Dedifferentiated amniotic fluid mesenchymal stem cell (primary cell): ENCODE measurements around the gene RNF13.
A peak's percentile ranks its signal among the peaks of the same experiment; 100 is the strongest.
"Not testable (repeated sequence)": the region's sequence is repeated elsewhere in the genome, so short reads cannot be mapped to it uniquely, and the experiment has no call there.

ENCODE experiments used
- DNase-seq: peaks from one replicate; pipeline ENCODE4 v3.0.0-alpha.2; 2016; ENCODE audit errors: extremely low spot score

Gene RNF13

DNA sequence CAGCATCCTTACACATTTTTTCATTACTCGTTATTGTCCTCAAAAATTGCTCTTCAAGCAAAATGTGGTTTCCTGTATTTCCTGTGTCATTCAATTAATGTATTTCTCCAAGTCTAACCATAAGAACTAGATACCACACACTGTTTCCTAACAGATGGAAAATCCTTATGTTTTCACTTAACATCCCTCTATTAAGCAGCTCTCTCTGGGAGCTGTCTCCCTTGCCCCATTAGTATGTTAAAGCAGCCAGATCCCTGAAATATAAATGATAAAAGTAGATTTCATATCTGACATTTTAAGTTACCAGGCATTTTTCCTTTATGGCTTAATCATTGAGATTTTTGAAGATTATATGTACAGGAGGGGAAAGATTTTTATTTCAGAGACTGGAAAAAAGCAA lies 141.8 kb downstream of the RNF13 start:
- DNase-seq: no peak

DNA sequence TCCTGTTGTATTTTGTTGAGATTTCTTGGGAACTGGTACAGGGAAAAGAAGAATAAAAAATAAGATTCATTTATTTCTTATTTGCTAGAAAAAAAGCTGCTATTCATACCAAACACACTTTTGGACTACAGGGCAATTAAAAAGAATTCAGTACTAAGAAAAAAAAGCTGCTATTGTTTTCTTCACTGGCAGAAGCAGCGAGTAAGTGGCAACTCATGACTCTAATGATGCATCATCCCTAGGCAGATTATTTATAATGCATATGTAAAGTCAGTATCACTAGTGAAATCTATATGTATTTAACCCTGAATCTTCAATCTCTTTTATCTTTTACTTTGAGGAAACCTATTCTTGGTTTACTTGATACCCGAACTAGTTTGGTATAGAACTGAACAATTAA lies 142.4 kb downstream of the RNF13 start:
- no peak for DNase-seq

DNA sequence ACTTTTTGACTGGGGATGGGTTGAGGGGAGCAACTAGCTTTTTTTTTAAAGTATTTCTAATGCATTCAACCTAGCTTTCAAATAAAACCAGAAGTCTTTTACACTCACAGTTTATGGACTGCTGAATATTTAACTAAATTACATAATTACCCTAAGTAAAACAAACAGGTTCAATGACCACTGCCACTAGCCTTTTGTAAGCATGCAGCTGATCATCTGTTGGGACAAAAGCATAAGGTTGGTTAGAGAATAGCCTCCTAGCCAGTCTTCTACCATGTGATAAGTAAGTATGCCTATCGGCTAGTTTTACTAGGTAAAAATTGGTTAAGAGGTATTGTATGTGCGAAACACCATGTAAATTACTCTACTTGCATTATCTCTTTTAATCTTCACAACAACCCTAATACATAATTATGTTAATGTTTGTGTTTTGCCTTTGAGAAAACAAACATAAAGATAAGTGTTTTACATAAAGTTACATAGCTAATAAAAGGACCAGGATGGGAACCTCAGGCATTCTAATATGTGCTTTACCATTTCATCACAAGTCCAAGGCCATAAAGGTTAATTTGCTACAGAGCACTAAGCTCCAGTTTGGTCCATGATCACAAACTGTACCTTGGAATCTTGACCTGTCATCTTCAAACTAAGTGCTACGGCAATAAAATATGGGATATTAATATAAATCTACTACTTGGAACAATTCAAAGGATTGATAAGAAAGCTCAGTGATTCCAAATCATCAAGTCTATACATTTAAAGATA lies 144.5 kb downstream of the RNF13 start:
- no peak for DNase-seq

DNA sequence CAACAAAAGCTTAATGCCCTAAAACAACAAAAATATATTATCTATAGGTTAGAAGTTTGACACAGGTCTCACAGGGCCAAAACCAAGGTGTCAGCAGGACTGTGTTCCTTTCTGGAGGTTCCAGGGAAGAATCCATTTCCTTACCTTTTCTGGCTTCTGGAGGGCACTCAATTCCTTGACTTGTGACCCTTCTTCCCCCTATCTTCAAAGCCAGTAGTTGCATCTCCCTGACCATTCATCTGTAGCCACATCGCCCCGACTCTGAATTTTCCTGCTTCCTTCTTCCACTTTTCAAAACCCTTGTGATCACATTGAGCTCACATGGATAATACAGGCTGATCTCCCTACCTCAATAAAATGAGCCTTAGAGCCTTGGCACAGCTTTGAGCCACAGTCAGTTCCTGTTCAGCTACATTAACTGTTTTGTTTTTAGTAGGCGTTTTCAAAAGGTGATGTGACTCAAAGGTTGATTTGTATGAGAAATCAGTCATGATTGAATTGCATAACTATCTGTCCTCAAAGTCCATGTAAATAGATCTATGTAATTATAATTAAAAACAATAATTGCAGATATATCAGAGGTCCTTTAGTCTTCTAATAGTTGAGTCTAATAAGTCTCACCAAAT lies 145.3 kb downstream of the RNF13 start:
- DNase-seq: no peak

DNA sequence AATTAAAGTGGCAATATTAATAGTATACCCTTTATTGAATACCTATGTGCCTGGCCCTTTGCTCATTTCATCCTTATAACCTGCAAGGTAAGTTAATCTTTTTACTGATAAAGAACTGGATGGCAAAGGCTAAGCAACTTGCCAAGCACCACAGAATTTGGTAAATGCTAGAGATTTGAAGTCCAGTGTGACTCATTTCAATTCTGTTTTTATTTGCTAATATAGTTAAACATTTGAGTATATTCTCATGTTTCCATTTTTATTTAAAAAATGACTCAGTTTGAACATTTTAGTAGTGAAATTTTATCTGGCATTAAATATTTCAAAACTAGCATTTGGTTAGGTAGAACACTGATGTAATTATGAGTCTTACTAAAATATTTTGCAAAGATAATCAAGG lies 146.4 kb downstream of the RNF13 start:
- DNase-seq: no peak

DNA sequence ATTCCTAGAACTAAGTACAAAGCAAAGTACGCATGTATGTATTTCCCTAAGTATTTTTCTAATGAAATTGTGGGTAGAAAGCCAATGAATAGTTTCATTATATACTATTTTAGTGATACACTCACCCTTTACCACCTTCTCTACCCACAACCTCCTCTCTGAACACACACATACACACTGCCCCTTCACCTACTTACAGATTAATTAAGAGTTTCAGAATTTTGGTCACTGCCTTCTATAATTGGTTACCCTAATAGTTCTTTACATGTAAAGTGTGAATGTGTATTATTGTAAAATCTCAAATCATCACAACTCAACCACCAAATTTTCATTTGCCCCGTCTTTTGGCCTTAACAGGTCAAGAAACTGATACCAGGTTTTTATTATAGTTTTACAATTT lies 150.5 kb downstream of the RNF13 start:
- DNase-seq: no peak

DNA sequence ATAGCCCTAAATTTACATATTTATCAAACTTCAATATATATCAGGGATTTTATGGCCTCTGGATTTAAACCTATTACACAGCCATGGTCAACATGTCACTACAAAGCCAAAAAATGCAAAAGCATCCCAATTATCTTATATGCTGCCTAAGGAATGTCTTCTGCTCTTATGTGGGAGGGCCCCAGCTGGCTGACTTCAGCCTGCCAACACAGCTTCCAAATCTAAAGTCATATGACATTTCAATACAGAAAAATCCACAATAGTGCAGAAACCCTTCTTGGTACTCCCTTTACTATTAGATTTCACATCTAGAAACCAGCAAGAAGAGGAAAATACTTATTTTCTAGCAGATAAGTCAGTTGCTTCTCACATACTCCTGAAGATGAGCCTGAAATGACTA lies 151.3 kb downstream of the RNF13 start:
- peak; percentile 37 for DNase-seq

DNA sequence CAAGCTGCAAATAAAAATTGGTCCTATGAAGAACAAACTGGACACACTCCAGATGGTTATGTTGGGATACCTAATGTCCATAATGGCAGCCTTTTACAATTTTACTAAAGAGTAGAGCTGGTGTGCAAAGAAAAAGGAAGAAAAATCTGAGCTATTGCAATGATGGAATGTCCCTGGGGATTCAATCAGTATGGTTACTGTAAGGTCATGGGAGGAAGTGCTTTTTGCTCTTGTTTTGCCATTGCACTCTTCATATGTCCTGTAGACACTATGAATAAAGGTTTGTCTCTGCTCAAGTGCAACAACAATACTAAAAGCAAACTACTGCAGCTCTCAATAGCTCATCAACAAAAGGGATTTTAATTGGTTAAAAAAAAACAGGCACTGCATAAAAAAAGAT lies 152.3 kb downstream of the RNF13 start:
- DNase-seq: no peak

DNA sequence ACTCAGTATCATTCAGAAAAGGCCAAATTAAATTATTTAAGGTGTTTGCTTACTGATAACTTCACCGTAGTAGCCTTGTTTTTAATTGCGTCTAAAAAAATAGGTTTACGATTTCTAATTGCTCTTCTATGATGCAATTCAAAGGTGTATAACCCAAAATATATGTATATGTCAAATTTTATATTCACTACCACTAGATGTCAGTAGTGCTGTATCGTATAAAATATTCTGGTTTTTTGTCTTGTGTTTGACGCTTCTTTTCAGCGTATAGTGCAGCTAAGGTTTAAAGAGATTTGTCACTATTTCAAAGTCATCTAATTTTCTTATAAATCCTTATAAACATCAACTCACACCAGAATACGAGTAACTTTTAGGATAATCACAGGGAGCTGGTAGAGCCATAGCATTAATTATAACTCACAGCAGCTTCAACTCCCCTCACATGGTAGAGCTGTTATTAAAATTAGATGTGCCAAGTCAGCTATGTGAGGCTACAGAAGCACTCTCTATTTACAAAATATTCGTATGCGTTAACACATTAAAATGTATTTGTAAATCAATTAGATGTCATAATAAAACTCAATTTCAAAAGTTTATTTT lies 154.2 kb downstream of the RNF13 start:
- DNase-seq: peak; percentile 75

DNA sequence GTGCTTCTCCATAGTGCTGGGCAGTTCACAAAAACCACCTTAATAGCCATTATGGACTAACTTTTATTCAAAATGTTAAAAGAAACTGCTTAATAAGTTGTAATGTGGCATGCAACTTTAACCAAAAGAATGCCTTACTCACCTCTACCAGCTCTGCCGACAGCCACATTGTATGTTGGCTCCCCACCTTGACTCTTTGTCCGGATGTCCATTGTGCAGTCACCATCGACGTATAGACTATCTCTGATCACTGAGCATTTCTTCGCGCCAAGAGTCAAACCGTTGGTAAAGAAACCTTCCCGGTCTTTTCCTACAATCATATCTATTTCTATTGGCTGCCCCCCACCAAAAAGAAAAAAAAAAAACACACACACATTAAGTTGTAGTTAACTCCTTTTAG lies 155.2 kb downstream of the RNF13 start:
- DNase-seq: peak; percentile 13

DNA sequence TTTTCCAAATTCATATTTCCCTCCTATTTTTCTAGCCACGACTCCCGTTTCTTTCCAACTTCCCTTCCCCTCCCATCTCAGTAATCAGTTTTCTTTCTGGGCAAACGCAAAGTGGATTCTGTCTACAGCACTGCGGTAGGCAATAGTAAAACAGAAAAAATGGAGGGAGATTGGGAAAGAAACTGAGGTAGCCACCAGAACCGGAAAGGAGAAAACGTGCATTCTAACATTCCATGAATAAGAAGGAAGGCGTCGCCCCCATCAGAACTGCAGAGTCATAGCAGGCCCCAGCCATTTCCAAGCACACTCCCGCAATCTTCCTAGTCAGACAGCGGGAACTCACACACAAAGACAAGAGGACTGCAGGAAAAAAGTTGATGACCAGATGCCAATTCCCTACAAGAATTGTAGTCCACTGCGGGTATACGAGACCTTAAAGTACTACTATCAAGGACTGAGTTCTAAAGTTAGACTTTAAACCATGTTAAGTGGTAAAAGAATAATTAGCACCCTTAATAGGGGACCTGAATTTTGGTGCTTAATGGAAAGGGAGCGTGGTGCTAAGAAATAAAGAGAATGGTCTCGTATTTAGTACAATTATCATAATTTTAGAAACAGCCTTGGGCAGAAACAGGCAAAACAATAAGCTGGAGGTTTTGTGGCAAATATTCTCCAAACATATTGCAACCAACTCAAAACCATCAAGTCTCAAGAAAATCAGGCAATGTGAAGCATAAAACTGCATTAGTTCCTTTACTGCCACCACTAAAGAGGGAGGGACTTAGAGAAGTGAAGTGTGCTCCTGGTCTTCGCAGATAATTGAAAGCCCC lies 156.3 kb downstream of the RNF13 start:
- DNase-seq: peak; percentile 88

DNA sequence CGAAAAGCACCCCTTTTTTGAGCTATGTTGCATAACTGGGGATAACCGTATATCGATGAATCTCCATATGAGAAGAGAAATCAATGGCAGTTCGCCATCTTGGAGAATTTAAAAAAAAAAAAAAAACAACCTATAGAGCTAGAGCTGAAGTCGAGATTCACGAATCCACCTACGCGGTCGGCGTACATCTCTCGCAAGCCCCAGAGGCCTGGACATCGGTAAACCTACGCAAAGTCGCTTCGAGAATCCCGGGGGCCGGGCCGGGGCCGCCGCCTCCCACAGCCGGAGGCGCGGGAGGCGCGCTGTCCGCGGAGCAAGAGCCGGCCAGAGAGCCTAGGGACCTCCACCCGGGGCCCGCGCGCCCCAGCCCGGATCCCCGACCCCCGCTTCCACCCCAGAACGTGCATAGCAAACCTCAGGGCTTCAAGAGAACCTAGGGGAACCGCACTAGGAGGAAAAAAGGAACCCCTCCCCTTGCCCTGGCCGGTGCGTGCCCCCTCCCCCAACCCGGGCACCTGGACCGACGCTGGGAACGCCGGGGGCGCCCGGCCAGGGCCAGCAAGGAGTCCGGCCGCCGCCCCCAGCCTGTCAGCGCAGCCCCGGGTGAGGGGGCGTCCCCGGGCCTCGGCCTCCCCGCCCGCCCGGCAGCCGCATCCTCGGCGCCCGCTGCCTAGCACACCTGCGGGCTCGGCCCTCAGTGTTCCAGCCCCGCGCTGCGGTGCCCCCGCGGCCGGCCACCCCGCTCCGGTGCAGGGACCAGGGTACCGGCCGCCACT lies 157.1 kb downstream of the RNF13 start:
- DNase-seq: peak; percentile 77

DNA sequence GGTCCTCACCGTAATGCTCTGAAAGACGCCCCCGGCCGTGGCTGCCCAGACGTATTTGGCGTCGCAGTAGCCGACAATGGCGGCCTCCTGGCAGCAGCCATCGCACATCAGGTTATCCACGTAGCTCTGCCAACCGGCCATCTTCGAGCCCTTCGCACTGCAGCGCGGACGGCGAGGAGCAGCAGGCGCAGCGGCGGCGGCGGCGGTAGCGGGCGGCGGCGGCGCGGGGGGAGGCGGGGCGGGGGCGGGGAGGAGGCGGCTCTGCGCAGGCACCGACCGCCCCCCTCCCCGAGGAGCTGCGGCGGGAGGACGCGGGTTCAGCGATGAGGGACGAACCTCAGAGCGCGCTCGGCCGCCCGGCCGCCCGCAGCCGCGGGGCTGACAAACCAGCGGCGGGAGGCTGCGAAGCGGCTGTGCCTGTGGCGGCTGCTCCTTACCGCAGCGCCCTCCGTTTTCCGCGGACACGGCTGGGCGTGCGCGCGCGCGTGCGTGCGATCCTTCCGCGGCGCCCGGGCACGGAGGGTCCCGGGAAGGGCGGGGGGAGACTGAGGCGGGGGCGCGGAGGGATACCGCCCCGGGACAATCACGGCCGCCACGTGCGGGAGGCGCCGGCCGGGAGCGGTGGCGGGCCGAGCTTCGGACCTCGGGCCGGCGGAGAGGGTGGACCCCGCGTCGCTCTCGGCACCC lies 157.8 kb downstream of the RNF13 start, which contains the start of gene PFN2:
Gene PFN2, minus strand, starts transcription at position 180 of the 687 bp plus-strand sequence. Its CDS starts 39 bp downstream, at position 141.
- peak; percentile 51 for DNase-seq

DNA sequence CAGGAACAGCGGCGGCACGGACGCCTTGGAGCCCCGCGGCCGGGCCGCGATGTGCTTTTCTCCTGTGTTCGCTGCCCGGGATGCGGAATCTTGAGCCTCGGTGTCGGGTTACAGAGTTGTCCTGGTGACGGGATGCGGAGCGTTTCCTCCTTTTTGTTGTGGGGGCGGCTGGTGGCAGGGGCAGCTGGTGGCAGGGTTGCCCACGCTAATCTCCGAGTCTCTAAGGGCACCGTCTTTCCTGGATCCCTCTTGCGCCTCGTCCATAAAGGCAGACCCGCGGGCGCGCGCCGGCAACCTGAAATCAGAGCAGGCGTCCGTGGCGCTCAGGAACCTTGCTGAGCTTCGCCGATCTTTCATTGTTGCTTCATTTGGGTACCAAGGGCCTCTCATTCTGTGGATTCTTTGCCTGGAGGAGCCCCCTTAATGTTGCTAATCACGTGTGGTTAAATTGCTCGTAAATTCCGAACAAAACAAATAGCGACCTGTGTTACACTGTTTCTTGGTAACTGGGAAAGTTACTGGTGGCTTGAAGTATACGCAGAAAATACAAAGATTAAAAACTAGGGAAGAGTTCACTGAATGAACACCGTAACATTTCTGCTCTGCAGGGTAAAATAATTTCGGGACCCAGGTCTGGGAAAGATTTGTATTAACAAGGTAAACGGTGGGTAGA lies 158.5 kb downstream of the RNF13 start:
- peak; percentile 71 for DNase-seq

DNA sequence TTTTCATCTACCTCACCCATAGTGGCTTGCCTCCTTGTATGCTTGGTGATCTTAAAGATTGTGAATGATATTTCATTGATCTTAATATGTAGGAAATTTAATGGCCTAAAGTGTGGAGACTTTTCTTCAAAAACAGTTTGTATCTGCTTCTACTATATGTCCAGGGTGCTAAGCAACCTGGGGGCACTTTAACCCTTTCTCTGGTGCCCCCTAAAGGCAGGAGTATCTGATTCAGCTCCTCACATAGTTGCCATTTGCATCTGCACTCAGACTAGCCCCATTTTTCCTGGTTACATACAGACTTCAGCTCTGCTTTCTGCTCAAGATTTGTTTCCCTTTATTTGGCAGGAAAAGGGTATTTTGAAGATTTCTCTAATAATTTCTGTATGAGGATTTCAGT lies 162.9 kb downstream of the RNF13 start:
- no peak for DNase-seq

DNA sequence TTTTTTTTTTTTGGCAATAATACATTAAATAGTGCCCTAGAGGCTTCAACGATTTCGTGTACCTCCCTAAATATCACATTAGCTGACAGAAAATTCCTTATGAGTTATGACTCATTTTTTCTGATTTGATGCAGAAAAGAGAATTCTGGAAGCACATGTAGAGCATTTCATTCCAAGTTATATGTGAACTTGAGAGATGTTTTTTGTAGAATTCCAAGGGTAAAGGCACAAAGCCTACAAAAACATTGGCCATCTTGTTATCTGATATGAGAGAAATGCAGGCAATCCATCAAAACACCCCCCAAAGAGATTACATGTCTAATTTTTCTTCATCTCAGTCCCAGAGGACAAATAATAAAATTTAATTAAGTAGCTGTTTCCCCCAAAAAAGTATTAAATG lies 164.4 kb downstream of the RNF13 start:
- DNase-seq: peak; percentile 78

DNA sequence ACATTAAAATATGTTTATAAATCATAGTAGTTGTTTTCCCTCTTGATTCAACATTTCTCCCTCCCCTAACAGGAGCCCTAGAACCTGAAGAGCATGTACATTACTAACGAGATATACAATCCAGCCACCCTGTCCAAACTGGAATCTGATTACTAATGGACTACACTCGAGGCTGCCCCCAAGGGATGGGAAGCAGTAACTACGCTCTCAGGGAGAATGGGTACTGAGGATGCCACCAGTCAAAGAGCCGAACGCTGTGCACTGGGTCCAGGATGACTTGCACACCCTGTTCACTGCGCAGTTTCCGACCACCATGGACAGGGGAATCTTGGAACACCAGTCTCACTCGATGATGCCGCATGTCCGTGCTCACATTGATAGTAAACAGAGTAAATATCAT lies 169.0 kb downstream of the RNF13 start:
- not testable (repeated sequence) for DNase-seq

DNA sequence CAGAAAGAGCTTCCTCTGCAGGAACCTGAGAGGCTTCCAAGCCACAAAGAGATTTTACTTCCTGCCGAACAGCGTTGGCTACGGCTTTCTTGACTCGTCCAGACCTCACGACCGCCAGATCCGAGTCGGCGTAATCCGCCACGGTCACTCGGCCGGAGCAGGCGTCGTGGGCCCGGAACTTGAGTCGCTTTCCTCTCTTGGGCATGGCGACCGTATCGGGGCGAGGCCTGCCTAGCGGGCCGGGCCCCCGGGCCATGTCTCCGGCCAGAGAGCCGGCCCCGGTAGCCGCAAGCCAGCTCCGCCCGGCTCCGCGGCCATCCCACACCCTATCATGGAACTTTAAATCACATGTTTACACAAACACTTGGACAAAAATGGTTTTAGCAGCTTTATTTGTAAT lies 170.0 kb downstream of the RNF13 start:
- not testable (repeated sequence) for DNase-seq

DNA sequence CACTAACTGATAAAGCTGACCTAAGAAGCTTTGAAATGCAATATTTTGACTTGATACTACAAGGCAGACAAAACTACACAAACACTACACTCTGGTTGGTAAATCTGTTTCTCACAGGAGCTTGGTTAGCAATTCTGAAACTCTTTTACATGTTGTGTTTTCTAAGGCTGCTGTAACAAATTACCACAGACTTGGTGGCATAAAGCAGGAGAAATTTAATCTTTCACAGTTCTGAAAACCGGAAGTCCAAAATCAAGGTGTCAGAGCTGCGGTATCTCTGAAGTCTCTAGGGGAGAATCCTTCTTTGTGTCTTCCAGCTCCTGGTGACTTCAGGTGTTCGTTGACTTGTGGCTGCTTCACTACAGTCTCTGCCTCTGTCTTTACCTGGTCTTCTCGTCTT lies 170.6 kb downstream of the RNF13 start:
- DNase-seq: no peak

DNA sequence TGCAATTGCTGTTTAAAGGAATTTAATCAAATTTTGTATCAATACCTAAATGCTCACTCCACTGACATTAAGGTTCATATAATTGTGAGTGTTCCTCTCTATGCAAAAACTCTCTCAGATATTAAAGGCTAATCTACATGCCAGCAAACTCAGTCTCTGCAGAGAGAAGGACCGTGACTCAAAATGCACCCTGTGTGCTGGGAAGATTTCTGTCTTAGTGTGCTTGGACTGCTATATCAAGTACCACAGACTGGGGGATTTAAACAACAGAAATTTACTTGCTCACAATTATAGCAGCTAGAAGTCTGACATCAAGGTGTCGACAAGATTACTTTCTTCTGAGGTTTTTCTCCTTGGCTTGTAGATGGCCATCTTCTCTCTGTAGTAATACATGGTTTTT lies 176.3 kb downstream of the RNF13 start:
- DNase-seq: no peak
